ENCODE data around the gene MAP3K1. TPM values are rescaled to one million over a fixed set of nuclear protein-coding genes. Genes with fewer than 3 reads are reported as not detected.

Gene MAP3K1
- polyA plus RNA-seq, 3 donors: 4.2 to 5.2 (median 5.0) TPM

DNA sequence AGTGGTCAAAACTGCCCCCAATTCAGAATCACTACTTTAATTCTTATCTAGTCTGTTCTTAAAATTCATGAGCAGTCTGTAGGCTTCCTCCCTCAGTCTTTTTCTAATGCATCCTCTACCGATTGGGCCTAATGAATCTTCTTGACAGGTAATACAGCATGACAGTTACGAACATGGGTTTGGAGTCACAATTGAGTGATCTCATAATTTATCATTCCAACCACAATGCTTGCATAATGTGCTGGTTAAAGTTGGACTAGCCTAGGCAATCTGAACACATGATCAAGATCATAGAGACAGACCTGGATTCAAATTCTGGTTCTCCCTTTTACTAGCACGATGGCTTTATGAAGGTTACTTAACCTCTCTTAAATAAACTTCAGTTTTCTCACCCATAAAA lies 61.0 kb downstream of the MAP3K1 start:
- WGBS, 3 donors: 60 to 74% (median 68%) methylated on average over 3 of the region's 3 CpGs
- H3K27ac ChIP-seq (ENCODE audit: low read depth, low read length): no peak overlapping the region

DNA sequence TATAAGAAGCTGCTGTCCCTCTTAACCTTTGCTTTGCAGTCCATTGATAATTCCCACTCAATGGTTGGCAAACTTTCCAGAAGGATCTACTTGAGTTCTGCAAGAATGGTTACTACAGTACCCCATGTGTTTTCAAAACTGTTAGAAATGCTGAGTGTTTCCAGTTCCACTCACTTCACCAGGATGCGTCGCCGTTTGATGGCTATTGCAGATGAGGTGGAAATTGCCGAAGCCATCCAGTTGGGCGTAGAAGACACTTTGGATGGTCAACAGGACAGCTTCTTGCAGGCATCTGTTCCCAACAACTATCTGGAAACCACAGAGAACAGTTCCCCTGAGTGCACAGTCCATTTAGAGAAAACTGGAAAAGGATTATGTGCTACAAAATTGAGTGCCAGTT lies 66.2 kb downstream of the MAP3K1 start:
- no peak overlapping the region for H3K27ac ChIP-seq (ENCODE audit: low read depth, low read length)
- WGBS, 3 donors: 97 to 98% (median 98%) methylated on average over 5 of the region's 5 CpGs

GRCh38 chr5:56893251-56893951 lies 78.1 kb downstream of the MAP3K1 start:
- H3K27ac ChIP-seq (ENCODE audit: low read depth, low read length): no peak overlapping the region
- 86 to 91% (median 87%) methylated on average over 5 of the region's 5 CpGs for WGBS, 3 donors

GRCh38 chr5:56896763-56897162 lies 81.4 kb downstream of the MAP3K1 start:
- 95 to 98% (median 97%) methylated on average over 4 of the region's 4 CpGs for WGBS, 3 donors
- no peak overlapping the region for H3K27ac ChIP-seq (ENCODE audit: low read depth, low read length)

- whole genome bisulfite sequencing, 3 donors: 75 to 87% (median 87%) methylated on average over 4 of the region's 4 CpGs
- H3K27ac ChIP-seq (ENCODE audit: low read depth, low read length): no peak overlapping the region
These were observed 82.9 kb downstream of the MAP3K1 start for GRCh38 chr5:56898213-56898612.

DNA sequence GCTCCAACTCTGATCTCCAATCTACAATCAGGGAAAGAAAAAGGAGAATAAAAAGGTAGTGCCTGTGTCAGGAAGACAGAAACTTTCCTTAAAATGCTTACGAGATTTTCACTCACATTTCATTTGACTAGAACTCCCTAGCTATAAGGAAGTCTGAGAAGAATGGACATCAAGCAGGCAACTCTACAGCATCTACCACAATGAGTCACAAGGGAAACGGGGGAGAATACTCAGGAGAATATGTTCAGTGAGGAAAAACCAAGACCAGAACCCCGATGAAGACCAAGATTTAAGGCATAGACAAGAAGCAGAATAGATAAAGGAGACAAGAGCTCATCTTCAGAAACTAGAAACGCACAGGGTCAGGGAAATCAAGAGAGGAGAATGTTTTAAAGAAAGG lies 85.0 kb downstream of the MAP3K1 start:
- H3K27ac ChIP-seq (ENCODE audit: low read depth, low read length): no peak overlapping the region
- WGBS, 3 donors: 46 to 64% (median 52%) methylated on average over 4 of the region's 4 CpGs

- H3K27ac ChIP-seq (ENCODE audit: low read depth, low read length): no peak overlapping the region
- 32 to 38% (median 36%) methylated on average over 3 of the region's 3 CpGs for WGBS, 3 donors
These were observed 85.7 kb downstream of the MAP3K1 start for GRCh38 chr5:56900858-56901578.

DNA sequence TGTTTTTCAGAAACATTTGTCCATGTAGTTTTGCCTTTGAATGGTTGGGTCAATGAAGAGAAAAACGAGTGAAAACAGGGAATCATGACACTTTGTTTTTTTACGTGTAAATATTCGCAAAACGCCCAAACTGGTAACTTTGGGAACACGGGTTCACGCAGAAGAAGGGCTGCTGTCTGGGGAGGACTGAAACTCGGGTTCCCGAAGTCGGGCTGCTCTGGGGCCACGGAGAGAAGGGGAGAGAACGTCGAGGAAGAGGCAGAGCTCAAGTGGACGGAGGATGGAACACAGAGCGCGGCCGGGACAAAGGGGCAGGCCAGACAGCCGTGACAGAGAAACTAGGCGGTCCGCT lies 93.6 kb downstream of the MAP3K1 start:
- 0 to 1% (median 1%) methylated on average over 19 of the region's 19 CpGs for WGBS, 3 donors
- no peak overlapping the region for H3K27ac ChIP-seq (ENCODE audit: low read depth, low read length)

- peak within 1 kb of the TSS; percentile 21 for H3K27ac ChIP-seq (ENCODE audit: low read depth, low read length)
- 0 to 1% (median 1%) methylated on average over 73 to 84 of the region's 84 CpGs for WGBS, 3 donors
These were observed 94.2 kb downstream of the MAP3K1 start, which contains the start of gene SETD9 for GRCh38 chr5:56909294-56910209. Gene SETD9 (plus strand): TSS chr5:56909596. CDS start chr5:56909646, 50 bp downstream.

- peak overlapping the region; percentile 21 for H3K27ac ChIP-seq (ENCODE audit: low read depth, low read length)
- WGBS, 3 donors: 1% methylated on average over 29 of the region's 29 CpGs
These were observed 95.0 kb downstream of the MAP3K1 start for GRCh38 chr5:56910210-56910965.

- H3K27ac ChIP-seq (ENCODE audit: low read depth, low read length): no peak overlapping the region
- 92 to 97% (median 94%) methylated on average over 3 of the region's 3 CpGs for WGBS, 3 donors
These were observed 98.4 kb downstream of the MAP3K1 start for GRCh38 chr5:56913766-56914165.

GRCh38 chr5:56914678-56915077 lies 99.3 kb downstream of the MAP3K1 start:
- 80 to 96% (median 91%) methylated on average over 2 of the region's 2 CpGs for WGBS, 3 donors
- no peak overlapping the region for H3K27ac ChIP-seq (ENCODE audit: low read depth, low read length)

DNA sequence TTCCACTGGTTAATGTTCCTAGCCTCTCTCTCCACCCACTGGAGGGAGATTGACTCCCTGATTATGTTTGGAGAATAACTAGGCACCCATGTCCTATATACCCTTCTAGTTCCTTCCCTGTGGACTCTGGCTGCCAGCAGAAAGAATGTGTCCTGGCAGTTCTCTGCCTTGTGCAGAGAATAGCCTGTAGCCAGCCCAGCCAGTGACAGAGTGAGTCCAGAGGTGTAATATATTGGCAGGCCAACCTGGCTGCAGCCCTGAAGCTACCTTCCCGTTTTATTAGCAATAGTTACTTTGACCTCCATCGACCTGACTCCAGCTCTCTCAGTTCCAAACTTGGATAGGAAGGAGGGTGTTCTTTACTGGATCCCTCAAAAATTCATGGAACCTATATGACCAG lies 102.2 kb downstream of the MAP3K1 start:
- H3K27ac ChIP-seq (ENCODE audit: low read depth, low read length): no peak overlapping the region
- WGBS, 3 donors: 43 to 85% (median 81%) methylated on average over 2 of the region's 2 CpGs

DNA sequence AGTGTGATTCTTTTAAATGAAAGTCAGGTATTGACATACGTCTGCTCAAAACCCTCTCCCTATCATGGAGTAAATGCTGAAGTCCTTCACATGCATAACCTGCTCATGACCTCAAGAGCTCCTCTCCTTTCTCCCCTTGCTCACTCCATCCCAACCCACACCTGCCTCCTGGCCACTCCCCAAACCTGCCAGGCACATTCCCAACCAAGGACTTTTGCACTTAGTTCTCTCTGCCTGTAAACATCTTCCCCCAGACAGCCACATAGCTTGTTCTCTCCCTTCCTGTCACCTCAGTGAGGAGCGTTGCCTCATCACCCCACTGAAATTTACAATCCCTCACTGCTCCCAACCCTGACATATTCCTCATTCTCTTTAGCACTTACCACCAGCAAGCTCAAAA lies 102.7 kb downstream of the MAP3K1 start:
- 63 to 83% (median 65%) methylated on average over 2 of the region's 2 CpGs for WGBS, 3 donors
- H3K27ac ChIP-seq (ENCODE audit: low read depth, low read length): no peak overlapping the region

- 68 to 94% (median 84%) methylated on average over 1 of the region's 1 CpG for WGBS, 3 donors
- no peak overlapping the region for H3K27ac ChIP-seq (ENCODE audit: low read depth, low read length)
These were observed 104.8 kb downstream of the MAP3K1 start for GRCh38 chr5:56919942-56920662.

- WGBS, 3 donors: 96 to 99% (median 97%) methylated on average over 6 of the region's 6 CpGs
These were observed 107.6 kb downstream of the MAP3K1 start for GRCh38 chr5:56922922-56923321.

GRCh38 chr5:56934325-56934724 lies 119.0 kb downstream of the MAP3K1 start:
- WGBS, 3 donors: 81 to 91% (median 81%) methylated on average over 1 of the region's 1 CpG
- H3K27ac ChIP-seq (ENCODE audit: low read depth, low read length): no peak overlapping the region

More at GRCh38 chr5:56922922-56923321, 107.6 kb downstream of the MAP3K1 start:
- H3K27ac ChIP-seq (ENCODE audit: low read depth, low read length): no peak overlapping the region

DNA sequence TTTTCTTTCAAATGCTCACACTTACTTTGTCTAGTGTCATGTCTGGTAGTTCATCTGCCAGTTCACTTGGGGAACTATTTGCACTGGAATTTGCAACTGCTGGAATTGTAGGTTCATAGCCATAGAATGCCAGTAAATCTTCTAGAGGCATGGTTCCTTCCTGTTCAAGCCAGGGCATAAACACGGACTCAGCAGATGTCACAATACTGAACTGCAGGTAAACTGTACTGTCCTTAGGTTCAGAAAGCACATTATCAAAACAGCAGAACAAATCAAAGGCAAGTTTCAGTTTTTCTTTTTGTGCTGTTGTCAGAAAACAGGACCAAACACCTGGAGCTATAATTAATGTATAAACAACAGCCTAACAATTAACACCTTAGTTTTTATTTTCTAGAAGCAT lies 123.5 kb downstream of the MAP3K1 start:
- H3K27ac ChIP-seq (ENCODE audit: low read depth, low read length): no peak overlapping the region
- WGBS, 3 donors: 52 to 79% (median 64%) methylated on average over 1 of the region's 1 CpG
